Liver (tissue), 9 donors: ENCODE results near the gene ARGLU1. TPM values are rescaled to one million over a fixed set of nuclear protein-coding genes. Genes with fewer than 3 reads are reported as not detected.

ENCODE experiments used
- DNase-seq: peaks from one replicate; pipeline ENCODE4 v3.0.0-alpha.2; 2017; ENCODE audit warnings: low spot score
- H3K27ac ChIP-seq, 2 donors: one replicate each; pipeline ENCODE4 v1.7.0; 2013; ENCODE audit warnings: inconsistent platforms in 2 of 2, low read length in 2 of 2, control low read depth in 1 of 2, low read depth in 1 of 2, mild to moderate bottlenecking in 1 of 2
- H3K27me3 ChIP-seq, 4 donors: one replicate each; pipeline versions ENCODE4 v1.6.1 to v1.7.0; 2013; ENCODE audit warnings: low read length in 3 of 4, inconsistent platforms in 1 of 4, mild to moderate bottlenecking in 1 of 4, moderate library complexity in 1 of 4; ENCODE audit not compliant: control insufficient read depth in 4 of 4, insufficient read depth in 4 of 4
- H3K36me3 ChIP-seq, 4 donors: one replicate each; pipeline versions ENCODE4 v1.6.1 to v1.7.0; 2013; ENCODE audit warnings: low read length in 3 of 4, mild to moderate bottlenecking in 3 of 4, low read depth in 1 of 4, moderate library complexity in 1 of 4; ENCODE audit not compliant: control insufficient read depth in 4 of 4, insufficient read depth in 3 of 4
- H3K4me1 ChIP-seq, 4 donors: one replicate each; pipeline versions ENCODE4 v1.6.1 to v1.7.0; 2013; ENCODE audit warnings: low read length in 3 of 4, mild to moderate bottlenecking in 3 of 4, moderate library complexity in 1 of 4; ENCODE audit not compliant: control insufficient read depth in 4 of 4, insufficient read depth in 4 of 4
- H3K4me3 ChIP-seq, 3 donors: one replicate each; pipeline versions ENCODE4 v1.6.1 to v1.7.0; 2013; ENCODE audit warnings: low read length in 3 of 3, control low read depth in 1 of 3, low read depth in 1 of 3, mild to moderate bottlenecking in 1 of 3
- H3K9ac ChIP-seq, 2 donors: one replicate each; pipeline ENCODE4 v1.7.0; 2013; ENCODE audit warnings: low read length in 2 of 2, mild to moderate bottlenecking in 2 of 2, moderate library complexity in 2 of 2, control low read depth in 1 of 2, low read depth in 1 of 2
- H3K9me3 ChIP-seq, 4 donors: one replicate each; pipeline versions ENCODE4 v1.6.1 to v1.7.0; 2013; ENCODE audit warnings: low read length in 3 of 4; ENCODE audit not compliant: control insufficient read depth in 4 of 4
- EGR1 ChIP-seq, 2 donors: IDR thresholded peaks; 2 replicates each; pipeline ENCODE4 v1.6.1; 2016 to 2018; ENCODE audit warnings: antibody characterized with exemption in 2 of 2, low read depth in 2 of 2
- FOXA1 ChIP-seq: IDR thresholded peaks from 2 replicates; pipeline ENCODE4 v1.6.1; 2016; ENCODE audit warnings: antibody characterized with exemption
- FOXA2 ChIP-seq: IDR thresholded peaks from 2 replicates; pipeline ENCODE4 v1.6.1; 2016; ENCODE audit warnings: antibody characterized with exemption
- GABPA ChIP-seq, 2 donors: IDR thresholded peaks in 1 of 2; conservative IDR thresholded peaks in 1 of 2; 2 replicates each; pipeline ENCODE4 v1.6.1; 2016; ENCODE audit warnings: antibody characterized with exemption in 2 of 2, mild to moderate bottlenecking in 1 of 2, moderate library complexity in 1 of 2
- HNF4A ChIP-seq, 2 donors: conservative IDR thresholded peaks; 2 replicates each; pipeline ENCODE4 v1.6.1; 2016; ENCODE audit warnings: antibody characterized with exemption in 2 of 2, mild to moderate bottlenecking in 2 of 2
- HNF4G ChIP-seq: IDR thresholded peaks from 2 replicates; pipeline ENCODE4 v1.6.1; 2016; ENCODE audit warnings: antibody characterized with exemption
- JUND ChIP-seq, 2 donors: IDR thresholded peaks; 2 replicates each; pipeline ENCODE4 v1.6.1; 2016; ENCODE audit warnings: antibody characterized with exemption in 2 of 2
- NR2F2 ChIP-seq: IDR thresholded peaks from 2 replicates; pipeline ENCODE4 v1.6.1; 2016; ENCODE audit warnings: antibody characterized with exemption
- RAD21 ChIP-seq, 2 donors: IDR thresholded peaks; 2 replicates each; pipeline ENCODE4 v1.6.1; 2016; ENCODE audit warnings: antibody characterized with exemption in 2 of 2, mild to moderate bottlenecking in 2 of 2
- RXRA ChIP-seq, 2 donors: IDR thresholded peaks; 2 replicates each; pipeline ENCODE4 v1.6.1; 2017 to 2018; ENCODE audit warnings: antibody characterized with exemption in 2 of 2, mild to moderate bottlenecking in 1 of 2
- SP1 ChIP-seq: IDR thresholded peaks from 2 replicates; pipeline ENCODE4 v1.6.1; 2018; ENCODE audit warnings: antibody characterized with exemption, mild to moderate bottlenecking
- TAF1 ChIP-seq: conservative IDR thresholded peaks from 2 replicates; pipeline ENCODE4 v1.6.1; 2016; ENCODE audit warnings: antibody characterized with exemption, mild to moderate bottlenecking
- YY1 ChIP-seq: IDR thresholded peaks from 2 replicates; pipeline ENCODE4 v1.6.1; 2016; ENCODE audit warnings: antibody characterized with exemption, mild to moderate bottlenecking
- WGBS: extraction: QIAGEN DNeasy Blood & Tissue Kit; methylation state at CpG from one replicate; pipeline ENCODE4 v1.1.7; 2013; 5-methylcytosine and 5-hydroxymethylcytosine counted together
- polyA plus RNA-seq, 2 donors: library from polyadenylated mRNA; stranded (reverse) in 1 of 2; unstranded in 1 of 2; fragments of 200-250 nt in 1 of 2; fragments of >200 nt in 1 of 2; fragmentation: Nextera tagmentation in 1 of 2; extraction: Ambion mirVana in 1 of 2; gene quantifications; one replicate each; pipeline versions ENCODE4 v1.2.1 to v1.2.3, GENCODE V29; 2013 to 2015
- total RNA-seq, 2 donors: library from RNA; depleted of rRNA; stranded (reverse); fragments of >200 nt; gene quantifications; one replicate each; pipeline ENCODE4 v1.2.3, GENCODE V29; 2014
- TF ChIP-seq, protein P1 (sequence below): IDR thresholded peaks from 2 replicates; pipeline ENCODE4 v1.6.1; 2016; ENCODE audit warnings: antibody characterized with exemption
- TF ChIP-seq, protein P2 (sequence below): IDR thresholded peaks from 2 replicates; pipeline ENCODE4 v1.6.1; 2016; ENCODE audit warnings: antibody characterized with exemption
- TF ChIP-seq, protein P3 (sequence below): IDR thresholded peaks from 2 replicates; pipeline ENCODE4 v1.6.1; 2016; ENCODE audit warnings: antibody characterized with exemption, mild to moderate bottlenecking
- TF ChIP-seq, protein P4 (sequence below): IDR thresholded peaks from 2 replicates; pipeline ENCODE4 v1.6.1; 2016; ENCODE audit warnings: antibody characterized with exemption
- donor health status: healthy.
- donor health status: healthy.
- donor health status: healthy.
- donor health status: healthy.
- donor health status: healthy.

The ARGLU1 gene
- total and polyA plus RNA-seq, 4 donors, result 16.7 to 50.8 (median 30.1) TPM

DNA sequence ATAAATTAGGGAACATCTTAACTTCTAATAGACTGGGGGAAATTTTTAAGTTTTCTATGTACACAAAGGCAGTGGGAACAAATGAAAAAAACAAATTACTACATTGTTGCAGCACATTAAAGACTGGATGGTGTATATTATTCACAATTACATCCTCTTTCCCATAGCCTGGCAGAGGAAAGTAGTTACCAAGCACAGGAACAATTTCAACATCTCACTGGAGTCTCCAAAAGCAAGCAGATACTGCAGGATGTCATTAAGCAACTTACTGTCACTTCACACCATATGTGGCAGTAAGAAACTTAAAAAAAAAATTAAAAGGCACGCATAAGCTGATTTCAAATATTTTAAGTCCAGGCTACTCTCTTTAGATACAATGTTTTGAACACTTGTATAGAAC is 26.1 kb downstream of the ARGLU1 start:
- 90% methylated on average over 1 of the region's 1 CpG for WGBS
- H3K9ac ChIP-seq, result no peak overlapping the region
- no peak for DNase-seq
- H3K36me3 ChIP-seq, result peaks cover 0 to 22% (median 8%) of the 10 kb centered on the region in 4 donors
- no peak overlapping the region for H3K4me3 ChIP-seq
- no peaks in the 10 kb centered on the region for H3K27me3 ChIP-seq
- no peaks in the 10 kb centered on the region for H3K9me3 ChIP-seq
- H3K27ac ChIP-seq, result no peak overlapping the region
- no peak for TF ChIP-seq YY1
- no peak for TF ChIP-seq RAD21 (IDR thresholded peaks at IDR 0.05)
- TF ChIP-seq HNF4G, result no peak
- no peak for TF ChIP-seq FOXA2
- no peak for TF ChIP-seq JUND (IDR thresholded peaks at IDR 0.05)
- TF ChIP-seq, protein P1, sequence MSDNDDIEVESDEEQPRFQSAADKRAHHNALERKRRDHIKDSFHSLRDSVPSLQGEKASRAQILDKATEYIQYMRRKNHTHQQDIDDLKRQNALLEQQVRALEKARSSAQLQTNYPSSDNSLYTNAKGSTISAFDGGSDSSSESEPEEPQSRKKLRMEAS, result no peak
- TF ChIP-seq SP1, result no peak
- no peaks in the 10 kb centered on the region for H3K4me1 ChIP-seq

DNA sequence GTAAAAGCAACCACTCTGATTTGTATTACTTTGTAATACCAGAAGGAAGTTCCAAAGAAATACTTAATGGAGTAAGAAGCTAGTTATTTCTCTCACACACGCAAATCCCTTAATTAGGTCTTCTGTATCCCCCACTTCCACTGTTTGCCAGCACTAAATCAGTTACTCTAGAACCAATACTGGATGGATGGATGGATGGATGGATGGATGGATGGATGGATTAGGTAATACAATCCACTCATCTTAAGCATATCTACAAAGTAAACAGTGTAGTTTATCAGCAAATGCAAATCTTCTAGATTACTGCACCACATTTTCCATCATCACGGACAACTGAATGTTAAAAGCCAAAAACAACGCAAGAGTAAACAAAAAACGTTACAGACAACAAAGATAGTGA is 27.3 kb downstream of the ARGLU1 start:
- Histone ChIP-seq H3K9me3 (no peaks in the 10 kb centered on the region), H3K4me3 (no peak overlapping the region), H3K4me1 (peaks cover 1 to 10% (median 6%) of the 10 kb centered on the region in 4 donors), H3K27me3 (no peaks in the 10 kb centered on the region), H3K27ac (no peak overlapping the region), H3K36me3 (peaks cover 0 to 22% (median 5%) of the 10 kb centered on the region in 4 donors), H3K9ac (no peak overlapping the region)
- 83% methylated on average over 4 of the region's 4 CpGs for WGBS
- TF ChIP-seq, protein P1, result no peak
- TF ChIP-seq, protein P2, sequence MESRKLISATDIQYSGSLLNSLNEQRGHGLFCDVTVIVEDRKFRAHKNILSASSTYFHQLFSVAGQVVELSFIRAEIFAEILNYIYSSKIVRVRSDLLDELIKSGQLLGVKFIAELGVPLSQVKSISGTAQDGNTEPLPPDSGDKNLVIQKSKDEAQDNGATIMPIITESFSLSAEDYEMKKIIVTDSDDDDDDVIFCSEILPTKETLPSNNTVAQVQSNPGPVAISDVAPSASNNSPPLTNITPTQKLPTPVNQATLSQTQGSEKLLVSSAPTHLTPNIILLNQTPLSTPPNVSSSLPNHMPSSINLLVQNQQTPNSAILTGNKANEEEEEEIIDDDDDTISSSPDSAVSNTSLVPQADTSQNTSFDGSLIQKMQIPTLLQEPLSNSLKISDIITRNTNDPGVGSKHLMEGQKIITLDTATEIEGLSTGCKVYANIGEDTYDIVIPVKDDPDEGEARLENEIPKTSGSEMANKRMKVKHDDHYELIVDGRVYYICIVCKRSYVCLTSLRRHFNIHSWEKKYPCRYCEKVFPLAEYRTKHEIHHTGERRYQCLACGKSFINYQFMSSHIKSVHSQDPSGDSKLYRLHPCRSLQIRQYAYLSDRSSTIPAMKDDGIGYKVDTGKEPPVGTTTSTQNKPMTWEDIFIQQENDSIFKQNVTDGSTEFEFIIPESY, result no peak
- TF ChIP-seq, protein P3, sequence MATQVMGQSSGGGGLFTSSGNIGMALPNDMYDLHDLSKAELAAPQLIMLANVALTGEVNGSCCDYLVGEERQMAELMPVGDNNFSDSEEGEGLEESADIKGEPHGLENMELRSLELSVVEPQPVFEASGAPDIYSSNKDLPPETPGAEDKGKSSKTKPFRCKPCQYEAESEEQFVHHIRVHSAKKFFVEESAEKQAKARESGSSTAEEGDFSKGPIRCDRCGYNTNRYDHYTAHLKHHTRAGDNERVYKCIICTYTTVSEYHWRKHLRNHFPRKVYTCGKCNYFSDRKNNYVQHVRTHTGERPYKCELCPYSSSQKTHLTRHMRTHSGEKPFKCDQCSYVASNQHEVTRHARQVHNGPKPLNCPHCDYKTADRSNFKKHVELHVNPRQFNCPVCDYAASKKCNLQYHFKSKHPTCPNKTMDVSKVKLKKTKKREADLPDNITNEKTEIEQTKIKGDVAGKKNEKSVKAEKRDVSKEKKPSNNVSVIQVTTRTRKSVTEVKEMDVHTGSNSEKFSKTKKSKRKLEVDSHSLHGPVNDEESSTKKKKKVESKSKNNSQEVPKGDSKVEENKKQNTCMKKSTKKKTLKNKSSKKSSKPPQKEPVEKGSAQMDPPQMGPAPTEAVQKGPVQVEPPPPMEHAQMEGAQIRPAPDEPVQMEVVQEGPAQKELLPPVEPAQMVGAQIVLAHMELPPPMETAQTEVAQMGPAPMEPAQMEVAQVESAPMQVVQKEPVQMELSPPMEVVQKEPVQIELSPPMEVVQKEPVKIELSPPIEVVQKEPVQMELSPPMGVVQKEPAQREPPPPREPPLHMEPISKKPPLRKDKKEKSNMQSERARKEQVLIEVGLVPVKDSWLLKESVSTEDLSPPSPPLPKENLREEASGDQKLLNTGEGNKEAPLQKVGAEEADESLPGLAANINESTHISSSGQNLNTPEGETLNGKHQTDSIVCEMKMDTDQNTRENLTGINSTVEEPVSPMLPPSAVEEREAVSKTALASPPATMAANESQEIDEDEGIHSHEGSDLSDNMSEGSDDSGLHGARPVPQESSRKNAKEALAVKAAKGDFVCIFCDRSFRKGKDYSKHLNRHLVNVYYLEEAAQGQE, result no peak
- TF ChIP-seq NR2F2 (no peak), GABPA (IDR thresholded peaks at IDR 0.05 in 1 of 2, conservative IDR thresholded peaks at IDR 0.05 in 1 of 2) (no peak), HNF4G (no peak), YY1 (no peak)
- no peak for DNase-seq

DNA sequence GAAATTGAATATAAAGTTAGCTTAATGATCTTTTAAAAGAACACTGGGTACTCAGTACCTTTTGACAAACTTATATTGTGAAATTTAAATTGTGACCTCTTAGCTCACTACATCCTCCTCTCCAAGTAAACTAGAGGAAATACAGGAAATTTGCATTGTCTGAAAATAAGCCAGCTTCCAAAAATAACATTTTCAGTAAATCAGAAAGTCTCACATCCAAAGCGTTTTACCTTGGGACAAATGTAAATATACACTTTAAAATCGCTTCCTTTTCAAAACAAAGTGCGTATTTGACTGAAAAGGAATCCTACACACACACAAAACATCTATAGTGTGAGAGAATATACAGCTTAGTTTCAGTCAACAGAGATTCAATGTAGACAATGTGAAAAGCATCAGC is 30.4 kb downstream of the ARGLU1 start:
- no peak for DNase-seq
- Histone ChIP-seq H3K27ac (no peak overlapping the region), H3K27me3 (peaks cover 0 to under 1% (median 0%) of the 10 kb centered on the region in 4 donors), H3K4me1 (peaks cover 16 to 33% (median 22%) of the 10 kb centered on the region in 4 donors), H3K9ac (no peak overlapping the region), H3K9me3 (no peaks in the 10 kb centered on the region), H3K4me3 (no peak overlapping the region), H3K36me3 (peaks cover 0 to 9% (median 2%) of the 10 kb centered on the region in 4 donors)
- WGBS, result 48% methylated on average over 3 of the region's 3 CpGs
- no peak for TF ChIP-seq YY1
- TF ChIP-seq FOXA2, result no peak
- no peak for TF ChIP-seq GABPA (IDR thresholded peaks at IDR 0.05 in 1 of 2, conservative IDR thresholded peaks at IDR 0.05 in 1 of 2)
- no peak for TF ChIP-seq FOXA1
- TF ChIP-seq HNF4A (conservative IDR thresholded peaks at IDR 0.05), result no peak
- no peak for TF ChIP-seq EGR1 (IDR thresholded peaks at IDR 0.05; ENCODE audit: low read depth in 2 of 2)
- no peak for TF ChIP-seq TAF1
- TF ChIP-seq, protein P3, result no peak
- TF ChIP-seq, protein P4, sequence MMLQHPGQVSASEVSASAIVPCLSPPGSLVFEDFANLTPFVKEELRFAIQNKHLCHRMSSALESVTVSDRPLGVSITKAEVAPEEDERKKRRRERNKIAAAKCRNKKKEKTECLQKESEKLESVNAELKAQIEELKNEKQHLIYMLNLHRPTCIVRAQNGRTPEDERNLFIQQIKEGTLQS, result no peak
- TF ChIP-seq RXRA (IDR thresholded peaks at IDR 0.05), result no peak
- TF ChIP-seq NR2F2, result no peak
